Neural progenitor cell (in vitro differentiated cells): ENCODE results near the gene RIOK2. TPM values are rescaled to one million over a fixed set of nuclear protein-coding genes. Genes with fewer than 3 reads are reported as not detected.
"Not testable (repeated sequence)": the region's sequence is repeated elsewhere in the genome, so short reads cannot be mapped to it uniquely, and the experiment has no call there.

ENCODE experiments used
- DNase-seq: peaks from one replicate; pipeline ENCODE4 v3.0.0-alpha.2; 2016; ENCODE audit warnings: low spot score
- H2AFZ ChIP-seq: fragments of 200-600 bp; sonication (generic); replicated peaks from 2 replicates; pipeline ENCODE4 v1.6.1; 2016; ENCODE audit warnings: antibody characterized with exemption
- H3F3A ChIP-seq: fragments of 200-600 bp; sonication (generic); 2 replicates; pipeline ENCODE4 v1.6.1; 2016; ENCODE audit warnings: antibody characterized with exemption, low read depth
- H3K27ac ChIP-seq: fragments of 200-600 bp; sonication (generic); 2 replicates; pipeline ENCODE4 v1.5.1; 2016; ENCODE audit warnings: mild to moderate bottlenecking
- H3K27me3 ChIP-seq: fragments of 200-600 bp; sonication (generic); 2 replicates; pipeline ENCODE4 v1.6.1; 2016; ENCODE audit warnings: mild to moderate bottlenecking, moderate library complexity
- H3K36me3 ChIP-seq: fragments of 200-600 bp; sonication (generic); 2 replicates; pipeline ENCODE4 v1.5.1; 2016
- H3K4me1 ChIP-seq: fragments of 200-600 bp; sonication (generic); 2 replicates; pipeline ENCODE4 v1.6.1; 2016; ENCODE audit warnings: mixed run types
- H3K4me2 ChIP-seq: fragments of 200-600 bp; sonication (generic); 2 replicates; pipeline ENCODE4 v1.6.1; 2016
- H3K4me3 ChIP-seq: fragments of 200-600 bp; sonication (generic); 2 replicates; pipeline ENCODE4 v1.5.1; 2016
- H3K79me2 ChIP-seq: fragments of 200-600 bp; sonication (generic); 2 replicates; pipeline ENCODE4 v1.6.1; 2016; ENCODE audit warnings: low read depth
- H3K9ac ChIP-seq: fragments of 200-600 bp; sonication (generic); 2 replicates; pipeline ENCODE4 v1.6.1; 2016
- H3K9me3 ChIP-seq: fragments of 200-600 bp; sonication (generic); 2 replicates; pipeline ENCODE4 v1.5.1; 2016; ENCODE audit warnings: low read depth
- H4K20me1 ChIP-seq: fragments of 200-600 bp; sonication (generic); 2 replicates; pipeline ENCODE4 v1.6.1; 2016; ENCODE audit warnings: low read depth
- H3K27ac Mint-ChIP-seq: 3 replicates; pipeline ENCODE4 v1.8.0; 2021; ENCODE audit warnings: mixed read lengths
- H3K27me3 Mint-ChIP-seq: 2 replicates; pipeline ENCODE4 v1.8.0; 2022; ENCODE audit warnings: low read depth, mild to moderate bottlenecking, inconsistent platforms, moderate library complexity, mixed read lengths; ENCODE audit not compliant: insufficient read depth
- H3K36me3 Mint-ChIP-seq: 3 replicates; pipeline ENCODE4 v1.8.0; 2021; ENCODE audit warnings: mixed read lengths
- H3K4me1 Mint-ChIP-seq: 3 replicates; pipeline ENCODE4 v1.8.0; 2021; ENCODE audit warnings: mixed read lengths
- H3K4me3 Mint-ChIP-seq: 3 replicates; pipeline ENCODE4 v1.8.0; 2021; ENCODE audit warnings: mild to moderate bottlenecking, moderate library complexity, mixed read lengths
- H3K9me3 Mint-ChIP-seq: 3 replicates; pipeline ENCODE4 v1.8.0; 2020; ENCODE audit warnings: mixed read lengths
- EZH2 ChIP-seq: fragments of 200-600 bp; sonication (generic); IDR thresholded peaks from 2 replicates; pipeline ENCODE4 v1.6.1; 2017; ENCODE audit warnings: antibody characterized with exemption, mild to moderate bottlenecking, moderate library complexity
- EZH2phosphoT487 ChIP-seq: fragments of 200-600 bp; sonication (generic); IDR thresholded peaks from 2 replicates; pipeline ENCODE4 v1.6.1; 2017; ENCODE audit warnings: antibody characterized with exemption
- total RNA-seq: library from RNA; depleted of rRNA; stranded (reverse); fragments of >200 nt; gene quantifications from 2 replicates; pipeline ENCODE4 v1.2.3, GENCODE V29; 2015; ENCODE audit warnings: low replicate concordance
- TF ChIP-seq, protein P1 (sequence below): fragments of 200-600 bp; sonication (generic); IDR thresholded peaks from 2 replicates; pipeline ENCODE4 v1.5.1; 2017; ENCODE audit warnings: antibody characterized with exemption, mild to moderate bottlenecking

RIOK2 gene
- total RNA-seq, 1 donor from 2014 or later = 33.1 TPM

DNA sequence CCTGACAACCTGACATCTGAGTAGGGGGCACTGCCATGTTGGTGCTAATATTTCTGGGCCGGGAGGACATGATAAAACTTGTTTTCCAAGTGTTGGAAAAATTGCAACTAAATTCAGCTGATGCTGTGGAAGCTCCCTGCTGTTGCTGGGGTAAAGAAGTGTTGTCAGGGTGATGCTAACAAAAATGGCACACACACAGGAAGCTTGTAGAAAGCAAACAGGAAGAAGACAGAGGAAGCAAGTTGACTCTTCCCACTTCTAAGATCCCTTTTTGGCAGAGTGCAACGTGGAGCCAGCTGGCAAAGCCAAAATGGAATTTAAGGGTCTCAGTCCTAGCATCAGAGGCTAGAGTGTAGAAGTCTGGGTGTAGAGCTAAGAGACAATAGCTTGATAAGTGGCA lies 11.3 kb upstream of the RIOK2 start:
- no peak overlapping the region for H3K4me3 ChIP-seq
- H3K27me3 ChIP-seq = no peaks in the 10 kb centered on the region
- Mint-ChIP-seq H3K4me1 (peaks cover 12% of the 10 kb centered on the region), H3K27ac (peak overlapping the region; percentile 39), H3K27me3 (peaks cover 7% of the 10 kb centered on the region), H3K4me3 (no peak overlapping the region), H3K9me3 (peaks cover 27% of the 10 kb centered on the region), H3K36me3 (no peaks in the 10 kb centered on the region)
- H3K36me3 ChIP-seq = no peaks in the 10 kb centered on the region
- no peak overlapping the region for H3K9ac ChIP-seq
- H3K27ac ChIP-seq = no peak overlapping the region
- no peak overlapping the region for H2AFZ ChIP-seq
- H3K4me2 ChIP-seq = no peak overlapping the region
- H3K9me3 ChIP-seq = no peaks in the 10 kb centered on the region
- DNase-seq = no peak
- no peaks in the 10 kb centered on the region for H3F3A ChIP-seq
- no peaks in the 10 kb centered on the region for H4K20me1 ChIP-seq
- no peaks in the 10 kb centered on the region for H3K4me1 ChIP-seq
- TF ChIP-seq EZH2phosphoT487 = no peak
- H3K79me2 ChIP-seq = no peaks in the 10 kb centered on the region

DNA sequence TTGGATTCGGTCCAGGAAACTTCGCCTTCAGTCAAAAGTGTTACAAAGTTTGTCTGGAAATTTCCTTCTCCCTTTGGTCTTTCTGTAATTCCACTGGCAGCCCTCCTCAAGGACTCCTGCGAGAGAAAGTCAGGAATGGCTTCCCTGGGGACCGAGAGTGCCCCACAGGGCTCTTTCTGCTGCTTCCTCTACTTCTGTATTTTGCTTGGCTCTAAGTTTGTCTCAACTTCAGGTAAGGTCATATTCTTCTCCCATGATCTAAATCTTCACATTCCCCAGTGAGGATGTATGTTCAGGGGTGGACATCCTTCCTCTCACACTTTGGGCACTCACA lies 10.3 kb upstream of the RIOK2 start:
- Mint-ChIP-seq H3K9me3 (peaks cover 28% of the 10 kb centered on the region), H3K4me3 (no peak overlapping the region), H3K4me1 (peaks cover 12% of the 10 kb centered on the region), H3K27ac (no peak overlapping the region), H3K36me3 (no peaks in the 10 kb centered on the region), H3K27me3 (peaks cover 7% of the 10 kb centered on the region)
- Histone ChIP-seq H3K4me2 (no peak overlapping the region), H3K27me3 (no peaks in the 10 kb centered on the region), H3K9ac (no peak overlapping the region), H2AFZ (no peak overlapping the region), H3K79me2 (no peaks in the 10 kb centered on the region), H3K4me1 (no peaks in the 10 kb centered on the region), H3K27ac (no peak overlapping the region), H3K9me3 (no peaks in the 10 kb centered on the region), H3K4me3 (no peak overlapping the region), H4K20me1 (no peaks in the 10 kb centered on the region), H3K36me3 (no peaks in the 10 kb centered on the region), H3F3A (no peaks in the 10 kb centered on the region)
- TF ChIP-seq EZH2 (no peak), EZH2phosphoT487 (no peak)
- TF ChIP-seq, protein P1, sequence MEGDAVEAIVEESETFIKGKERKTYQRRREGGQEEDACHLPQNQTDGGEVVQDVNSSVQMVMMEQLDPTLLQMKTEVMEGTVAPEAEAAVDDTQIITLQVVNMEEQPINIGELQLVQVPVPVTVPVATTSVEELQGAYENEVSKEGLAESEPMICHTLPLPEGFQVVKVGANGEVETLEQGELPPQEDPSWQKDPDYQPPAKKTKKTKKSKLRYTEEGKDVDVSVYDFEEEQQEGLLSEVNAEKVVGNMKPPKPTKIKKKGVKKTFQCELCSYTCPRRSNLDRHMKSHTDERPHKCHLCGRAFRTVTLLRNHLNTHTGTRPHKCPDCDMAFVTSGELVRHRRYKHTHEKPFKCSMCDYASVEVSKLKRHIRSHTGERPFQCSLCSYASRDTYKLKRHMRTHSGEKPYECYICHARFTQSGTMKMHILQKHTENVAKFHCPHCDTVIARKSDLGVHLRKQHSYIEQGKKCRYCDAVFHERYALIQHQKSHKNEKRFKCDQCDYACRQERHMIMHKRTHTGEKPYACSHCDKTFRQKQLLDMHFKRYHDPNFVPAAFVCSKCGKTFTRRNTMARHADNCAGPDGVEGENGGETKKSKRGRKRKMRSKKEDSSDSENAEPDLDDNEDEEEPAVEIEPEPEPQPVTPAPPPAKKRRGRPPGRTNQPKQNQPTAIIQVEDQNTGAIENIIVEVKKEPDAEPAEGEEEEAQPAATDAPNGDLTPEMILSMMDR = no peak
- DNase-seq = no peak

DNA sequence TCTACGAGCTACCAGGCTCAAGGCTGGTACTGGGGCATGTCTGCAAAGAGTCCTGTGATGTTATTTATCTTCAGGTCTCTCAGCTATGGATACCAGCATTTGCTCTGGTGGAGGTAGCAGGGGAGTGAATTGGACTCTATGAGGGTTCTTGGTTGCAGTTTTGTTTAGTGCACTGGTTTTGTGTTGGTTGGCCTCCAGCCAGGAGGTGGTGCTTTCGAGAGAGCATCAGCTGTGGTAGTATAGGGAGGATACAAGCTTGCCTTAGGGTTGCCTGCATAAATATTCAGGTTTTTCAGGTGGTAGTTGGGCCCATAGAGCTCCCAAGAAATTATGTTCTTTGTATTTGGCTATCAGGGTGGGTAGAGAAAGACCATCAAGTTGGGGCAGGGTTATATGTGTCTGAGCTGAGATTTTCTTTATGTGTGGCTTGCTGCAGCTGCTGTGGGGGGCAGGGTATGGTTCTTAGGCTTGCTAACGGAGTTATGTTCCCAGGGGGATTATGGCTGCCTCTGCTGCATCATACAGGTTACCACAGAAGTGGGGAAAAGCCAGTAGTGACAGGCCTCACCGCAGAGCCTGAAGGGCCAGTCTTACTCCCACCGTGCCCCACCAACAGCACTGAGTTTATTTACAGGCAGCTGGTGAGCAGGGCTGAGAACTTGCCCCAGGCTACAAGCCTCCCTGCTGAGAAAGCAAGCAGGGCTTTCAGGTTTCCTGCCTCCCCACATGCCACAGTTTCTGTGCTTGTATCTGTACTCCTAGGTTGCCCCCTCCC lies 9.7 kb upstream of the RIOK2 start:
- Histone ChIP-seq H3K27me3 (no peaks in the 10 kb centered on the region), H3K79me2 (no peaks in the 10 kb centered on the region), H3K36me3 (no peaks in the 10 kb centered on the region), H3K4me2 (no peak overlapping the region), H3F3A (no peaks in the 10 kb centered on the region), H3K9me3 (no peaks in the 10 kb centered on the region), H3K27ac (no peak overlapping the region), H3K9ac (no peak overlapping the region), H3K4me3 (no peak overlapping the region), H2AFZ (no peak overlapping the region), H4K20me1 (no peaks in the 10 kb centered on the region), H3K4me1 (no peaks in the 10 kb centered on the region)
- Mint-ChIP-seq H3K27me3 (peaks cover 7% of the 10 kb centered on the region), H3K36me3 (no peaks in the 10 kb centered on the region), H3K4me3 (no peak overlapping the region), H3K9me3 (peaks cover 29% of the 10 kb centered on the region), H3K4me1 (peaks cover 12% of the 10 kb centered on the region), H3K27ac (no peak overlapping the region)
- TF ChIP-seq, protein P1 = no peak
- TF ChIP-seq EZH2phosphoT487 = no peak
- no peak for TF ChIP-seq EZH2
- no peak for DNase-seq

DNA sequence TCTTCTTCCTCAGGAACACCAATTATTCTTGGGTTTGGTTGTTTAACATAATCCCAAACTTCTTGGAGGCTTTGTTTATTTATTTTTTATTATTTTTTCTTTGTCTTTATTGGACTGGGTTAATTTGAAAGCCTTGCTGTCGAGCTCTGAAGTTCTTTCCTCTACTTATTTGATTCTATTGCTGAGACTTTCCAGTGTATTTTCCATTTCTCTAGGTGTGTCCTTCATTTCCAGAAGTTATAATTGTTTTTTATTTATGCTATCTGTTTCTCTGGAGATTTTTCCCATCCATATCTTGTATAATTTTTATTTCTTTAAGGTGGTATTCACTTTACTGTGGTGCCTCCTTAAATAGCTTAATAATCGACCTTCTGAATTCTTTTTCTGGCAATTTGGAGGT lies 8.8 kb upstream of the RIOK2 start:
- Mint-ChIP-seq H3K36me3 (no peaks in the 10 kb centered on the region), H3K27me3 (peaks cover 7% of the 10 kb centered on the region), H3K27ac (no peak overlapping the region), H3K4me1 (peaks cover 12% of the 10 kb centered on the region), H3K4me3 (no peak overlapping the region), H3K9me3 (peaks cover 29% of the 10 kb centered on the region)
- Histone ChIP-seq H3K79me2 (no peaks in the 10 kb centered on the region), H2AFZ (no peak overlapping the region), H3K4me1 (no peaks in the 10 kb centered on the region), H3K9ac (no peak overlapping the region), H3F3A (no peaks in the 10 kb centered on the region), H3K9me3 (no peaks in the 10 kb centered on the region), H3K4me2 (no peak overlapping the region), H3K36me3 (no peaks in the 10 kb centered on the region), H4K20me1 (no peaks in the 10 kb centered on the region), H3K27ac (no peak overlapping the region), H3K27me3 (no peaks in the 10 kb centered on the region), H3K4me3 (no peak overlapping the region)
- no peak for DNase-seq
- TF ChIP-seq EZH2phosphoT487 = no peak
- TF ChIP-seq EZH2 = no peak
- TF ChIP-seq, protein P1 = no peak

DNA sequence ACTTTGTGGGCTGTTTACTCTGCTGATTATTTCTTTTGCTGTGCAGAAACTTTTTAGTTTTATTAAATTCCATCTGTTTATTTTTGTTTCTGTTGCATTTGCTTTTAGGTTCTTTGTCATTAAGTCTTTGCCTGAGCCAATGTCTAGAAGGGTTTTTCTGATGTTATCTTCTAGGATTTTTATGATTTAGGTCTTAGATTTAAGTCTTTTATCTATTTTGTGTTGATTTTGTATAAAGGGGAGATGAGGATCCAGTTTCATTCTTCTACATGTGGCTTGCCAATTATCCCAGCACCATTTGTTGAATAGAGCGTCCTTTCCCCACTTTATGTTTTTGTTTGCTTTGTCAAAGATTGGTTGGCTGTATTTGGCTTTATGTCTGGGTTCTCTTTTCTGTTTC lies 6.5 kb upstream of the RIOK2 start:
- H3F3A ChIP-seq, H4K20me1 ChIP-seq, H2AFZ ChIP-seq, DNase-seq, H3K4me2 ChIP-seq, H3K9me3 ChIP-seq, H3K27ac ChIP-seq, H3K36me3 Mint-ChIP-seq, H3K27me3 Mint-ChIP-seq, H3K4me1 ChIP-seq, H3K27ac Mint-ChIP-seq, H3K36me3 ChIP-seq, H3K27me3 ChIP-seq, H3K9ac ChIP-seq, H3K4me3 Mint-ChIP-seq, H3K79me2 ChIP-seq, H3K4me3 ChIP-seq: not testable (repeated sequence)
- peaks cover 11% of the 10 kb centered on the region for H3K4me1 Mint-ChIP-seq
- H3K9me3 Mint-ChIP-seq = peaks cover 31% of the 10 kb centered on the region
